ENCODE measurements around the gene NTRK1. TPM values are rescaled to one million over a fixed set of nuclear protein-coding genes. Genes with fewer than 3 reads are reported as not detected.

NTRK1 gene
- total RNA-seq, 1 experiment from 2014 or later: not detected

GRCh38 chr1:156833603-156834002 is 27.1 kb upstream of the NTRK1 start:
- H3K4me2 ChIP-seq: no peak overlapping the region
- CTCF ChIA-PET: no interaction called here
- peaks cover 29% of the 10 kb centered on the region; the same call in 1 of the 2 replicates for H3K27me3 ChIP-seq (ENCODE audit: insufficient read depth, low read depth)
- H3K79me2 ChIP-seq (ENCODE audit: low read depth): no peaks in the 10 kb centered on the region
- H3K9me2 ChIP-seq (ENCODE audit: insufficient read depth): no peaks in the 10 kb centered on the region
- no peak overlapping the region for H3K27ac ChIP-seq
- H2AFZ ChIP-seq: no peak overlapping the region
- TF ChIP-seq CTCF (conservative IDR thresholded peaks at IDR 0.05): no peak
- TF ChIP-seq EZH2 (IDR thresholded peaks at IDR 0.05; ENCODE audit: low read depth): no peak
- no peaks in the 10 kb centered on the region for H3F3A ChIP-seq (ENCODE audit: insufficient read depth, low read depth)
- POLR2A ChIA-PET (ENCODE audit: unreplicated experiment): no interaction called here
- no peaks in the 10 kb centered on the region for H3K9me3 ChIP-seq (ENCODE audit: insufficient read depth, low read depth)
- BruUV-seq (replicated peaks): no TSS peak
- no peak for DNase-seq
- no peaks in the 10 kb centered on the region for H4K20me1 ChIP-seq (ENCODE audit: insufficient read depth)
- H3K36me3 ChIP-seq (ENCODE audit: low read depth): no peaks in the 10 kb centered on the region
- intact Hi-C loops (cut with micrococcal nuclease; ENCODE audit: unreplicated experiment): no loop called here
- no peak overlapping the region for H3K4me3 ChIP-seq
- H3K4me1 ChIP-seq (replicated peaks; ENCODE audit: insufficient read depth): no peaks in the 10 kb centered on the region

- H3K4me1 ChIP-seq (replicated peaks; ENCODE audit: insufficient read depth): no peaks in the 10 kb centered on the region
- DNase-seq: no peak
- H3K27me3 ChIP-seq (ENCODE audit: insufficient read depth, low read depth): peaks cover 29% of the 10 kb centered on the region; the same call in 1 of the 2 replicates
- ChIA-PET CTCF (no interaction called here), POLR2A (ENCODE audit: unreplicated experiment) (no interaction called here)
- H3K9me3 ChIP-seq (ENCODE audit: insufficient read depth, low read depth): no peaks in the 10 kb centered on the region
- H3K9me2 ChIP-seq (ENCODE audit: insufficient read depth): no peaks in the 10 kb centered on the region
- intact Hi-C loops (cut with micrococcal nuclease; ENCODE audit: unreplicated experiment): no loop called here
- H2AFZ ChIP-seq: no peak overlapping the region
- no peaks in the 10 kb centered on the region for H3K79me2 ChIP-seq (ENCODE audit: low read depth)
- H3K4me3 ChIP-seq: no peak overlapping the region
- no peaks in the 10 kb centered on the region for H4K20me1 ChIP-seq (ENCODE audit: insufficient read depth)
- no peak overlapping the region for H3K4me2 ChIP-seq
- H3F3A ChIP-seq (ENCODE audit: insufficient read depth, low read depth): no peaks in the 10 kb centered on the region
- no peak overlapping the region for H3K27ac ChIP-seq
- TF ChIP-seq CTCF (conservative IDR thresholded peaks at IDR 0.05): no peak
- no peak for TF ChIP-seq EZH2 (IDR thresholded peaks at IDR 0.05; ENCODE audit: low read depth)
- BruUV-seq (replicated peaks): no TSS peak
- H3K36me3 ChIP-seq (ENCODE audit: low read depth): no peaks in the 10 kb centered on the region
Observed at GRCh38 chr1:156834322-156834721, 26.3 kb upstream of the NTRK1 start.

GRCh38 chr1:156836041-156836654 is 24.5 kb upstream of the NTRK1 start:
- H3K9me3 ChIP-seq (ENCODE audit: insufficient read depth, low read depth): no peaks in the 10 kb centered on the region
- H3K27ac ChIP-seq: no peak overlapping the region
- H3K4me2 ChIP-seq: no peak overlapping the region
- no peaks in the 10 kb centered on the region for H3K36me3 ChIP-seq (ENCODE audit: low read depth)
- H3K79me2 ChIP-seq (ENCODE audit: low read depth): no peaks in the 10 kb centered on the region
- ChIA-PET POLR2A (ENCODE audit: unreplicated experiment) (no interaction called here), CTCF (no interaction called here)
- no peak overlapping the region for H2AFZ ChIP-seq
- no peaks in the 10 kb centered on the region for H3F3A ChIP-seq (ENCODE audit: insufficient read depth, low read depth)
- no TSS peak for BruUV-seq (replicated peaks)
- H4K20me1 ChIP-seq (ENCODE audit: insufficient read depth): no peaks in the 10 kb centered on the region
- H3K4me1 ChIP-seq (replicated peaks; ENCODE audit: insufficient read depth): no peaks in the 10 kb centered on the region
- no peak for DNase-seq
- peaks cover 29% of the 10 kb centered on the region; the same call in 1 of the 2 replicates for H3K27me3 ChIP-seq (ENCODE audit: insufficient read depth, low read depth)
- H3K4me3 ChIP-seq: no peak overlapping the region
- H3K9me2 ChIP-seq (ENCODE audit: insufficient read depth): no peaks in the 10 kb centered on the region
- intact Hi-C loops (cut with micrococcal nuclease; ENCODE audit: unreplicated experiment): no loop called here
- TF ChIP-seq EZH2 (IDR thresholded peaks at IDR 0.05; ENCODE audit: low read depth) (no peak), CTCF (conservative IDR thresholded peaks at IDR 0.05) (no peak)

Measured in PC-9 (cell line).